Loucy (cell line): ENCODE data around the gene SEPTIN11.
"Not testable (repeated sequence)": the region's sequence is repeated elsewhere in the genome, so short reads cannot be mapped to it uniquely, and the experiment has no call there.

Experiments used
- H2AFZ ChIP-seq: fragments of 200-600 bp; sonication (generic); 2 replicates; pipeline ENCODE4 v1.6.0; 2016; ENCODE audit warnings: antibody characterized with exemption, mild to moderate bottlenecking, low read length, moderate library complexity
- H3F3A ChIP-seq: fragments of 200-600 bp; 2 replicates; pipeline ENCODE4 v1.6.0; 2016; ENCODE audit warnings: antibody characterized with exemption, low read depth, mild to moderate bottlenecking
- H3K27me3 ChIP-seq: fragments of 200-600 bp; sonication (generic); 2 replicates; pipeline ENCODE4 v1.6.1; 2014; ENCODE audit warnings: low read length, mild to moderate bottlenecking; ENCODE audit not compliant: insufficient read depth, poor library complexity, severe bottlenecking
- H3K36me3 ChIP-seq: fragments of 200-600 bp; sonication (generic); 2 replicates; pipeline ENCODE4 v1.6.1; 2016; ENCODE audit warnings: low read length; ENCODE audit not compliant: insufficient read depth
- H3K4me1 ChIP-seq: fragments of 200-600 bp; sonication (generic); 2 replicates; pipeline ENCODE4 v1.5.1; 2014; ENCODE audit warnings: low read length, mild to moderate bottlenecking; ENCODE audit not compliant: insufficient read depth, poor library complexity, severe bottlenecking
- H3K4me2 ChIP-seq: fragments of 200-600 bp; sonication (generic); 2 replicates; pipeline ENCODE4 v1.6.0; 2014; ENCODE audit warnings: antibody characterized with exemption, low read length, low read depth, mild to moderate bottlenecking; ENCODE audit not compliant: poor library complexity, severe bottlenecking
- H3K4me3 ChIP-seq: fragments of 200-600 bp; sonication (generic); 2 replicates; pipeline ENCODE4 v1.5.1; 2014; ENCODE audit warnings: low read length, mild to moderate bottlenecking, mixed read lengths; ENCODE audit not compliant: poor library complexity, severe bottlenecking
- H3K79me2 ChIP-seq: fragments of 200-600 bp; sonication (generic); 2 replicates; pipeline ENCODE4 v1.6.1; 2014; ENCODE audit warnings: low read length; ENCODE audit not compliant: insufficient read depth
- H3K9ac ChIP-seq: fragments of 200-600 bp; sonication (generic); 2 replicates; pipeline ENCODE4 v1.6.0; 2014; ENCODE audit warnings: mild to moderate bottlenecking, low read depth, low read length, moderate library complexity; ENCODE audit not compliant: poor library complexity, severe bottlenecking
- H3K9me2 ChIP-seq: fragments of 200-600 bp; sonication (generic); replicated peaks from 2 replicates; pipeline ENCODE4 v1.6.1; 2016; ENCODE audit warnings: low read depth, low read length, mixed read lengths
- H3K9me3 ChIP-seq: fragments of 200-600 bp; sonication (generic); 2 replicates; pipeline ENCODE4 v1.6.1; 2014; ENCODE audit warnings: mild to moderate bottlenecking, antibody characterized with exemption, low read length, low read depth; ENCODE audit not compliant: insufficient read depth
- H4K20me1 ChIP-seq: fragments of 200-600 bp; sonication (generic); 2 replicates; pipeline ENCODE4 v1.6.0; 2014; ENCODE audit warnings: antibody characterized with exemption, low read length, mild to moderate bottlenecking; ENCODE audit not compliant: insufficient read depth, poor library complexity, severe bottlenecking
- EZH2phosphoT487 ChIP-seq: fragments of 200-600 bp; IDR thresholded peaks from 2 replicates; pipeline ENCODE4 v1.6.1; 2018; ENCODE audit warnings: antibody characterized with exemption, mild to moderate bottlenecking, moderate library complexity, borderline replicate concordance
- TF ChIP-seq, protein P1 (sequence below): fragments of 200-600 bp; sonication (generic); conservative IDR thresholded peaks from 2 replicates; pipeline ENCODE4 v1.5.1; 2014; ENCODE audit warnings: mild to moderate bottlenecking, antibody characterized with exemption, low read length

Gene SEPTIN11

DNA sequence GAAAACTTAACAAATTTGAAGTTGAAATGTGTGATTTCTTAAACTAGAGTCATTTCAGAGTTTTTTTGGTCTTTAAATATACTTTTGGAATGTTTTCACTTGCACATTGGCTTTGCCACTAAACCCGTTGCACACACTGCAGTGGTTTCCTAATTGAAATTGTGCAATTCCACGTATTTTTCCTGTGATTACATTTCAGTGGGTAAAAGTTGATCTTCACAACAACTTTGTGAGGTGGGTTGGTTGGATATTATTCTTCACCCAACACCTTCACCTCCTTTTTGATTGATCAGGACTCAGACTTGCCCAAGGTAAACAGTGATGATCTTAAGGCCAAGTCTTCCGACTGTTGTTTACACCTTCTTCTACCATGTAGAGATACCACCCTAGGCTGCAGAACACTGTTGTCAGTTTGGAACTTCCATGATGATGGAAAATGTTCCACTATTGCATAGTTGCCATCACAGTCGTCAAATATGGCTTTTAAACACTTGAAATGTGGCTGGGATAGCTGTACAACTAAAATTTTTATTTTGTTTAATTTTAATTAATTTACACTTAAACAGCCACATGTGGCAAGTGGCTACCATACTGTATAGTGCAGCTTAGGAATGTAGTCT is 13.7 kb downstream of the SEPTIN11 start:
- Histone ChIP-seq H3K9me3 (no peaks in the 10 kb centered on the region), H3F3A (no peaks in the 10 kb centered on the region), H3K9ac (no peak overlapping the region), H3K4me3 (no peak overlapping the region), H3K79me2 (peaks cover 48% of the 10 kb centered on the region), H3K4me1 (peaks cover 36% of the 10 kb centered on the region), H3K9me2 (no peaks in the 10 kb centered on the region), H4K20me1 (peaks cover 10% of the 10 kb centered on the region), H3K27me3 (no peaks in the 10 kb centered on the region), H2AFZ (no peak overlapping the region), H3K4me2 (no peak overlapping the region), H3K36me3 (no peaks in the 10 kb centered on the region)
- TF ChIP-seq, protein P1, sequence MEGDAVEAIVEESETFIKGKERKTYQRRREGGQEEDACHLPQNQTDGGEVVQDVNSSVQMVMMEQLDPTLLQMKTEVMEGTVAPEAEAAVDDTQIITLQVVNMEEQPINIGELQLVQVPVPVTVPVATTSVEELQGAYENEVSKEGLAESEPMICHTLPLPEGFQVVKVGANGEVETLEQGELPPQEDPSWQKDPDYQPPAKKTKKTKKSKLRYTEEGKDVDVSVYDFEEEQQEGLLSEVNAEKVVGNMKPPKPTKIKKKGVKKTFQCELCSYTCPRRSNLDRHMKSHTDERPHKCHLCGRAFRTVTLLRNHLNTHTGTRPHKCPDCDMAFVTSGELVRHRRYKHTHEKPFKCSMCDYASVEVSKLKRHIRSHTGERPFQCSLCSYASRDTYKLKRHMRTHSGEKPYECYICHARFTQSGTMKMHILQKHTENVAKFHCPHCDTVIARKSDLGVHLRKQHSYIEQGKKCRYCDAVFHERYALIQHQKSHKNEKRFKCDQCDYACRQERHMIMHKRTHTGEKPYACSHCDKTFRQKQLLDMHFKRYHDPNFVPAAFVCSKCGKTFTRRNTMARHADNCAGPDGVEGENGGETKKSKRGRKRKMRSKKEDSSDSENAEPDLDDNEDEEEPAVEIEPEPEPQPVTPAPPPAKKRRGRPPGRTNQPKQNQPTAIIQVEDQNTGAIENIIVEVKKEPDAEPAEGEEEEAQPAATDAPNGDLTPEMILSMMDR, result no peak
- no peak for TF ChIP-seq EZH2phosphoT487

DNA sequence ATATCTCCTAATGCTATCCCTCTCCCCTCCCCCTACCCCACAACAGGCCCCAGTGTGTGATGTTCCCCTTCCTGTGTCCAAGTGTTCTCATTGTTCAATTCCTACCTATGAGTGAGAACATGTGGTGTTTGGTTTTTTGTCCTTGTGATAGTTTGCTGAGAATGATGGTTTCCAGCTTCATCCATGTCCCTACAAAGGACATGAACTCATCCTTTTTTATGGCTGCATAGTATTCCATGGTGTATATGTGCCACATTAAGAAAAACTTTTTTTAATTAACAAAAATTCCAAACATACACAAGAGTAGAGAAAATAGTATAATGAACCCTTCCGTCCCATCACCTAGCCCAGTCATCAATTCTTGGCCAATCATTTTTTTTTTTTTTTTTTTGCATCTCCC is 14.4 kb downstream of the SEPTIN11 start:
- not testable (repeated sequence) for H3F3A ChIP-seq, H3K9me2 ChIP-seq, H3K4me3 ChIP-seq, H3K27me3 ChIP-seq, H3K9ac ChIP-seq, H3K9me3 ChIP-seq, H3K36me3 ChIP-seq, H2AFZ ChIP-seq, H3K4me2 ChIP-seq
- H4K20me1 ChIP-seq, result peaks cover 10% of the 10 kb centered on the region
- peaks cover 36% of the 10 kb centered on the region for H3K4me1 ChIP-seq
- peaks cover 53% of the 10 kb centered on the region for H3K79me2 ChIP-seq

DNA sequence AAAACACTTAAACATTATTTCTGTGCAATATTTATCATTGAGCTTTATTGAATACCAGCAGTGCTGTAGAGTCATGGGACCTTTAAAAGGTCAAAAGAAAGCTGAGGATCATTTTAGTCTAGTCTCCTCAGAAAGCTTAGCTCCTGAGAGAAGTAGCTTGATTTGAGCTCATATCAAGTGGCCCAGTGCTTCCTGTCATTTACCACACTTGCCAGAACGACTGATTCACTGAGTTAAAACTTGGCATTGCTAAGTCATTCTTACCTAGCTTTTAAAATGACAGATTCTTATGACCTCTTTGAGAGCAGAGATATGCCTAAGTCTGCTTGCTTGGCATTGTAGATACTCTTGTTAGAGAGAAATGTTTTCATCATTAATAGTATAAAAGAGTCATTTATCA is 15.2 kb downstream of the SEPTIN11 start:
- H3K79me2 ChIP-seq, result peaks cover 59% of the 10 kb centered on the region

More for the DNA sequence above, 15.2 kb downstream of the SEPTIN11 start:
- H3K4me2 ChIP-seq, result no peak overlapping the region
- no peaks in the 10 kb centered on the region for H3K27me3 ChIP-seq
- no peak for TF ChIP-seq EZH2phosphoT487
- TF ChIP-seq, protein P1, result no peak
- H4K20me1 ChIP-seq, result peaks cover 10% of the 10 kb centered on the region
- H2AFZ ChIP-seq, result no peak overlapping the region
- no peaks in the 10 kb centered on the region for H3K36me3 ChIP-seq
- peaks cover 37% of the 10 kb centered on the region for H3K4me1 ChIP-seq
- no peaks in the 10 kb centered on the region for H3K9me3 ChIP-seq
- no peaks in the 10 kb centered on the region for H3F3A ChIP-seq
- H3K9me2 ChIP-seq, result no peaks in the 10 kb centered on the region
- H3K4me3 ChIP-seq, result no peak overlapping the region
- H3K9ac ChIP-seq, result no peak overlapping the region
